PC-3 (cell line): ENCODE measurements around the gene NUTM1.

ENCODE experiments used
- CTCF ChIP-seq: fragments of 300-600 bp; sonication (generic); conservative IDR thresholded peaks from 2 replicates; pipeline ENCODE4 v1.5.1; 2017; ENCODE audit warnings: antibody characterized with exemption, low read depth, mild to moderate bottlenecking, low read length
- EZH2 ChIP-seq: fragments of 300-600 bp; sonication (generic); IDR thresholded peaks from one replicate; pipeline ENCODE4 v1.6.1; 2017; ENCODE audit warnings: antibody characterized with exemption, mild to moderate bottlenecking, low read length; ENCODE audit not compliant: unreplicated experiment
- EZH2phosphoT487 ChIP-seq: fragments of 300-600 bp; sonication (generic); IDR thresholded peaks from 2 replicates; pipeline ENCODE4 v1.6.1; 2018; ENCODE audit warnings: mild to moderate bottlenecking, antibody characterized with exemption, low read length, borderline replicate concordance

GRCh38 chr15:34362047-34362773 is 19.1 kb downstream of the NUTM1 start:
- TF ChIP-seq CTCF (no peak), EZH2phosphoT487 (no peak), EZH2 (no peak)
